Nephron (organoid): ENCODE data around the gene NRP1.

ENCODE experiments used
- H3K27ac Mint-ChIP-seq, 3 experiments: 2 replicates each; pipeline ENCODE4 v1.8.0; 2020; ENCODE audit warnings: mixed read lengths in 3 of 3, mild to moderate bottlenecking in 2 of 3, moderate library complexity in 1 of 3
- H3K27me3 Mint-ChIP-seq: 2 replicates; pipeline ENCODE4 v1.8.0; 2021; ENCODE audit warnings: low read depth, mild to moderate bottlenecking, moderate library complexity, mixed read lengths
- H3K36me3 Mint-ChIP-seq: 2 replicates; pipeline ENCODE4 v1.8.0; 2020; ENCODE audit warnings: low read depth, mixed read lengths
- H3K4me1 Mint-ChIP-seq: 2 replicates; pipeline ENCODE4 v1.8.0; 2020; ENCODE audit warnings: mixed read lengths
- H3K4me3 Mint-ChIP-seq, 3 experiments: 2 replicates each; pipeline ENCODE4 v1.8.0; 2020; ENCODE audit warnings: mild to moderate bottlenecking in 3 of 3, mixed read lengths in 3 of 3, moderate library complexity in 2 of 3
- H3K9me3 Mint-ChIP-seq: 2 replicates; pipeline ENCODE4 v1.8.0; 2020; ENCODE audit warnings: mixed read lengths
- TF ChIP-seq, protein P1 (sequence below), 3 experiments: fragments of 200-600 bp; sonication (generic); IDR thresholded peaks; one replicate each; pipeline ENCODE4 v1.5.0; 2021; ENCODE audit warnings: antibody characterized with exemption in 3 of 3; ENCODE audit not compliant: unreplicated experiment in 3 of 3

The NRP1 gene

GRCh38 chr10:33153251-33153967, 181.1 kb downstream of the NRP1 start:
- H3K9me3 Mint-ChIP-seq: peaks cover 3% of the 10 kb centered on the region
- H3K36me3 Mint-ChIP-seq: no peaks in the 10 kb centered on the region
- TF ChIP-seq, protein P1, sequence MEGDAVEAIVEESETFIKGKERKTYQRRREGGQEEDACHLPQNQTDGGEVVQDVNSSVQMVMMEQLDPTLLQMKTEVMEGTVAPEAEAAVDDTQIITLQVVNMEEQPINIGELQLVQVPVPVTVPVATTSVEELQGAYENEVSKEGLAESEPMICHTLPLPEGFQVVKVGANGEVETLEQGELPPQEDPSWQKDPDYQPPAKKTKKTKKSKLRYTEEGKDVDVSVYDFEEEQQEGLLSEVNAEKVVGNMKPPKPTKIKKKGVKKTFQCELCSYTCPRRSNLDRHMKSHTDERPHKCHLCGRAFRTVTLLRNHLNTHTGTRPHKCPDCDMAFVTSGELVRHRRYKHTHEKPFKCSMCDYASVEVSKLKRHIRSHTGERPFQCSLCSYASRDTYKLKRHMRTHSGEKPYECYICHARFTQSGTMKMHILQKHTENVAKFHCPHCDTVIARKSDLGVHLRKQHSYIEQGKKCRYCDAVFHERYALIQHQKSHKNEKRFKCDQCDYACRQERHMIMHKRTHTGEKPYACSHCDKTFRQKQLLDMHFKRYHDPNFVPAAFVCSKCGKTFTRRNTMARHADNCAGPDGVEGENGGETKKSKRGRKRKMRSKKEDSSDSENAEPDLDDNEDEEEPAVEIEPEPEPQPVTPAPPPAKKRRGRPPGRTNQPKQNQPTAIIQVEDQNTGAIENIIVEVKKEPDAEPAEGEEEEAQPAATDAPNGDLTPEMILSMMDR (IDR thresholded peaks at IDR 0.05; ENCODE audit: unreplicated experiment in 3 of 3): no peak
- no peak overlapping the region for H3K4me3 Mint-ChIP-seq
- H3K4me1 Mint-ChIP-seq: peaks cover 5% of the 10 kb centered on the region
- no peak overlapping the region for H3K27ac Mint-ChIP-seq
- H3K27me3 Mint-ChIP-seq: peaks cover 28% of the 10 kb centered on the region

DNA sequence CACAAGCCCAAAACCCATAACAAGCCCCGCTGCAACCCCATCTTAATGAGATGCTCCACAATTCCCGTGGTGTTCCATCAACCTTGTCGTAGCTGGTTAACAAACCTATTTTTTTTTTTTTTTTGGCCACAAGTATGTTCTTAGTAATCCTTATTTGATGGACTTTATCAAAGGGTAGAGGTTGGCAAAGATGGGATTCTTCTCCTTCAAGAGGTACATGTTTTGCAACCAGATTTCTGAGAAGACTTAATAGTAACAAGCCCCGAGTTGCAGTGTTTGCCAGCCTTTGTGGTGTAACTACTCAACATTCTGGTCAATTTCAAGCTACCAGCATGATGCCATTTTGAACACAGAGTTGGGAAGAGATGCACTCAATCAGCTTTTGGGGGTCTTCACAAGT, 181.7 kb downstream of the NRP1 start:
- H3K4me3 Mint-ChIP-seq: no peak overlapping the region
- H3K27me3 Mint-ChIP-seq: peaks cover 31% of the 10 kb centered on the region
- TF ChIP-seq, protein P1 (IDR thresholded peaks at IDR 0.05; ENCODE audit: unreplicated experiment in 3 of 3): no peak
- no peaks in the 10 kb centered on the region for H3K36me3 Mint-ChIP-seq
- H3K4me1 Mint-ChIP-seq: peaks cover 5% of the 10 kb centered on the region
- H3K9me3 Mint-ChIP-seq: peaks cover 3% of the 10 kb centered on the region
- H3K27ac Mint-ChIP-seq: no peak overlapping the region

- H3K4me1 Mint-ChIP-seq: peaks cover 5% of the 10 kb centered on the region
- no peaks in the 10 kb centered on the region for H3K36me3 Mint-ChIP-seq
- H3K4me3 Mint-ChIP-seq: no peak overlapping the region
- H3K9me3 Mint-ChIP-seq: peaks cover 4% of the 10 kb centered on the region
- H3K27me3 Mint-ChIP-seq: peaks cover 37% of the 10 kb centered on the region
- H3K27ac Mint-ChIP-seq: no peak overlapping the region
- TF ChIP-seq, protein P1 (IDR thresholded peaks at IDR 0.05; ENCODE audit: unreplicated experiment in 3 of 3): no peak
These were observed 182.3 kb downstream of the NRP1 start for GRCh38 chr10:33152146-33152545.

DNA sequence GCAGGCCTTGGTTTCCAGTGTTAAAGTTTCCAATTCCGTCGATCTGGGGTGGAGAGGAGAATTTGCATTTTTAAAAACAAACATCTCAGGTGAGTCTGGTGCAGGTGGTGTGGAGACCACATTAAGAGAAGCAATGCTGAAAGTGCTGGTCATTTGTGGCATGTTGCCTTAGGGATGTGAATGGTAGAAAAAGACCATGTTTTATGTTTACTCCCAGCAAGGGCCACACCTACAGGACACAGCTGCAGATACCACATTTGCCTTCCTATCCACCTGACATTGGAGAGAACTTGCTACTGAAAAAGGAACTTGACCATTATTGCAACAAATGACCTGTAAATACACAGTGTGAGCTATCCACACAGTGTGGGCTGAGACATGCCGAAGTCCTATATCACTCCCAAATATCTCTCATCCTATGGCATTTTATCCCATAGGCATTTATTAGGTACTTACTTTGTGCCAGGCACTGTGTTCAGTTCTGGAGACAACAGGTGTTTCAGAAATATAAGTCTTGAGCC, 183.1 kb downstream of the NRP1 start:
- TF ChIP-seq, protein P1 (IDR thresholded peaks at IDR 0.05; ENCODE audit: unreplicated experiment in 3 of 3): no peak
- peaks cover 7% of the 10 kb centered on the region for H3K9me3 Mint-ChIP-seq
- no peaks in the 10 kb centered on the region for H3K36me3 Mint-ChIP-seq
- H3K27me3 Mint-ChIP-seq: peaks cover 41% of the 10 kb centered on the region
- H3K4me3 Mint-ChIP-seq: no peak overlapping the region
- no peak overlapping the region for H3K27ac Mint-ChIP-seq
- peaks cover 5% of the 10 kb centered on the region for H3K4me1 Mint-ChIP-seq

DNA sequence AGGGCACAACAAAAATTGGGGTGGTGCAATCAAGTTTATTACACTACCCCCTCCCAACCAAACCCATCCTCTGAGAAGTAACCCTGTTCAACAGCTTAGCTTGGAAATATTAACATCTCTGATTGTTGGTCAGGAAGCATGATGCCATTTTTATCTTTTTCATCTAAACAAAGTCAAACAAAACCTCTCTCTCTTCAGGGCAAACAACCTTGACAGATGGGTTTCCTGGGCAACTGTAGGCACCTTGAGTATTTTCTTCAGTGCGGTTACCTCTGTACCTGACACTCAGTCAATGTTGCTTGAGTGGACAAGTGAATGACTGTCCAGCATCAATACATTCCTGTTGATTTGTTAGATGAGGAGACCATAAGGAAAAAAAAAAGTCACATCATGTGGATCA, 183.6 kb downstream of the NRP1 start:
- peaks cover 7% of the 10 kb centered on the region for H3K9me3 Mint-ChIP-seq
- TF ChIP-seq, protein P1 (IDR thresholded peaks at IDR 0.05; ENCODE audit: unreplicated experiment in 3 of 3): no peak

DNA sequence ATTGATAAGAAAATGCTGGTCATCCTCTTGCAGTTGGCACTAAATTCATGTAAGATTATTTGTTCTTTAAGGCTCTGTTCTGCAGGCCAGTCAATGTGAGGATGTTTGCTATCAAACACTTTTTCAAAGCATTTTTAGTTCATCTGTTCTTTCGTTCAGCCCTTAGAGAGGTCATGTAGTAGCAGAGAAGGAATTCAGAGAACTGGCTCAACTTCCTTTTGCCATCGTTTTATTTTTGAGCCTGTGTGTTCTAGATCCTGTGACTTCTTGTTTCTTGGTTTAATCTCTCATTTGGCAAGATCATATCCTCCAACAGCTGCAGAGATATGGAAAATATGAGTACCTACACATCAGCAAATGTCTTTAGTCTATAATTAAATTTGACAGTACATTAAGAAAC, 184.3 kb downstream of the NRP1 start:
- H3K4me3 Mint-ChIP-seq: no peak overlapping the region
- H3K9me3 Mint-ChIP-seq: peaks cover 7% of the 10 kb centered on the region
- peaks cover 41% of the 10 kb centered on the region for H3K27me3 Mint-ChIP-seq
- TF ChIP-seq, protein P1 (IDR thresholded peaks at IDR 0.05; ENCODE audit: unreplicated experiment in 3 of 3): no peak
- no peaks in the 10 kb centered on the region for H3K36me3 Mint-ChIP-seq
- no peak overlapping the region for H3K27ac Mint-ChIP-seq
- peaks cover 5% of the 10 kb centered on the region for H3K4me1 Mint-ChIP-seq

More for the DNA sequence above, 183.6 kb downstream of the NRP1 start:
- H3K27me3 Mint-ChIP-seq: peaks cover 41% of the 10 kb centered on the region
- H3K4me1 Mint-ChIP-seq: peaks cover 5% of the 10 kb centered on the region
- no peak overlapping the region for H3K4me3 Mint-ChIP-seq
- H3K36me3 Mint-ChIP-seq: no peaks in the 10 kb centered on the region
- H3K27ac Mint-ChIP-seq: no peak overlapping the region
